Measurements from ENCODE around the gene UBR3. TPM values are rescaled to one million over a fixed set of nuclear protein-coding genes. Genes with fewer than 3 reads are reported as not detected.
"Not testable (repeated sequence)": the region's sequence is repeated elsewhere in the genome, so short reads cannot be mapped to it uniquely, and the experiment has no call there.

UBR3 gene, protein sequence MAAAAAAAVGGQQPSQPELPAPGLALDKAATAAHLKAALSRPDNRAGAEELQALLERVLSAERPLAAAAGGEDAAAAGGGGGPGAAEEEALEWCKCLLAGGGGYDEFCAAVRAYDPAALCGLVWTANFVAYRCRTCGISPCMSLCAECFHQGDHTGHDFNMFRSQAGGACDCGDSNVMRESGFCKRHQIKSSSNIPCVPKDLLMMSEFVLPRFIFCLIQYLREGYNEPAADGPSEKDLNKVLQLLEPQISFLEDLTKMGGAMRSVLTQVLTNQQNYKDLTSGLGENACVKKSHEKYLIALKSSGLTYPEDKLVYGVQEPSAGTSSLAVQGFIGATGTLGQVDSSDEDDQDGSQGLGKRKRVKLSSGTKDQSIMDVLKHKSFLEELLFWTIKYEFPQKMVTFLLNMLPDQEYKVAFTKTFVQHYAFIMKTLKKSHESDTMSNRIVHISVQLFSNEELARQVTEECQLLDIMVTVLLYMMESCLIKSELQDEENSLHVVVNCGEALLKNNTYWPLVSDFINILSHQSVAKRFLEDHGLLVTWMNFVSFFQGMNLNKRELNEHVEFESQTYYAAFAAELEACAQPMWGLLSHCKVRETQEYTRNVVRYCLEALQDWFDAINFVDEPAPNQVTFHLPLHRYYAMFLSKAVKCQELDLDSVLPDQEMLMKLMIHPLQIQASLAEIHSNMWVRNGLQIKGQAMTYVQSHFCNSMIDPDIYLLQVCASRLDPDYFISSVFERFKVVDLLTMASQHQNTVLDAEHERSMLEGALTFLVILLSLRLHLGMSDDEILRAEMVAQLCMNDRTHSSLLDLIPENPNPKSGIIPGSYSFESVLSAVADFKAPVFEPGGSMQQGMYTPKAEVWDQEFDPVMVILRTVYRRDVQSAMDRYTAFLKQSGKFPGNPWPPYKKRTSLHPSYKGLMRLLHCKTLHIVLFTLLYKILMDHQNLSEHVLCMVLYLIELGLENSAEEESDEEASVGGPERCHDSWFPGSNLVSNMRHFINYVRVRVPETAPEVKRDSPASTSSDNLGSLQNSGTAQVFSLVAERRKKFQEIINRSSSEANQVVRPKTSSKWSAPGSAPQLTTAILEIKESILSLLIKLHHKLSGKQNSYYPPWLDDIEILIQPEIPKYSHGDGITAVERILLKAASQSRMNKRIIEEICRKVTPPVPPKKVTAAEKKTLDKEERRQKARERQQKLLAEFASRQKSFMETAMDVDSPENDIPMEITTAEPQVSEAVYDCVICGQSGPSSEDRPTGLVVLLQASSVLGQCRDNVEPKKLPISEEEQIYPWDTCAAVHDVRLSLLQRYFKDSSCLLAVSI (N-terminal part only)
- 10 to 100 TPM; 67.3 to 76.4 TPM for total RNA-seq
- long read RNA-seq, full-length matches to known transcripts = 4 of 13 reads
- long read RNA-seq, partial matches to known transcripts = 8 of 13 reads
- long read RNA-seq, other reads (novel, unspliced or antisense) = 1 of 13 reads

DNA sequence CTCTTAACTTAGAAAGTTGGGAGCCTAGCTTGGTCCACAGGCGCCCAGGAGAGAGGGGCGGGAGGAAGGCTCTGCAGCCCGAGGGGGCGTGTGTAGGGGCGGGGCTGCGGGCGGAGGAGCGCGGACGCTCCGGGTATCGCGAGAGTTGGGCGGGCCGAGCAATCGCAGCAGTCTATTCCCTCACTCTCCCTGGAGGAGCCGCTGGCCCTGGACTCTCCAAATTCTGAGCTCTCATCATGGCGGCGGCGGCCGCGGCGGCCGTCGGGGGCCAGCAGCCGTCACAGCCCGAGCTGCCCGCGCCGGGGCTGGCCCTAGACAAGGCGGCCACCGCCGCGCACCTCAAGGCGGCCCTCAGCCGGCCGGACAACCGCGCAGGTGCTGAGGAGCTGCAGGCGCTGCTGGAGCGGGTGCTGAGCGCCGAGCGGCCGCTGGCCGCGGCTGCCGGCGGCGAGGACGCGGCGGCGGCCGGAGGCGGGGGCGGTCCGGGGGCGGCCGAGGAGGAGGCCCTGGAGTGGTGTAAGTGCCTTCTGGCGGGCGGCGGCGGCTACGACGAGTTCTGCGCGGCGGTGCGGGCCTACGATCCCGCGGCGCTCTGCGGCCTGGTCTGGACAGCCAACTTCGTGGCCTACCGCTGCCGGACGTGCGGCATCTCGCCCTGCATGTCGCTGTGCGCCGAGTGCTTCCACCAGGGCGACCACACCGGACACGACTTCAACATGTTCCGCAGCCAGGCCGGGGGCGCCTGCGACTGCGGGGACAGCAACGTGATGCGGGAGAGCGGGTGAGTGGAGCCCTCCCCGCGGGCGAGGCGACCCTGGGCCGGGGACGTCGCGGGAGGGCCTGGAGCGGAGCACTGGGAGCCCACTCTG, at the start of gene UBR3:
Gene UBR3, plus strand, starts transcription at position 183 of the 869 bp plus-strand sequence. Its CDS starts 54 bp downstream, at position 237.
- intact Hi-C loops (cut with DNase I) = loop anchor here (5.0 kb wide), 2 partner anchors 50 to 100 kb away; no protein-coding TSS in a partner anchor
- peak; percentile 92 to 94 for ATAC-seq

GRCh38 chr2:169778446-169778845, 48.8 kb upstream of the UBR3 start:
- intact Hi-C loops (cut with DNase I) = no loop called here
- no peak for DNase-seq
- ATAC-seq = no peak

More for the DNA sequence above, at the start of gene UBR3:
- DNase-seq = peak; percentile 96

- intact Hi-C loops (cut with DNase I) = no loop called here
- no peak for DNase-seq
- no peak for ATAC-seq
Measured at GRCh38 chr2:169781249-169782013, 45.8 kb upstream of the UBR3 start.

DNA sequence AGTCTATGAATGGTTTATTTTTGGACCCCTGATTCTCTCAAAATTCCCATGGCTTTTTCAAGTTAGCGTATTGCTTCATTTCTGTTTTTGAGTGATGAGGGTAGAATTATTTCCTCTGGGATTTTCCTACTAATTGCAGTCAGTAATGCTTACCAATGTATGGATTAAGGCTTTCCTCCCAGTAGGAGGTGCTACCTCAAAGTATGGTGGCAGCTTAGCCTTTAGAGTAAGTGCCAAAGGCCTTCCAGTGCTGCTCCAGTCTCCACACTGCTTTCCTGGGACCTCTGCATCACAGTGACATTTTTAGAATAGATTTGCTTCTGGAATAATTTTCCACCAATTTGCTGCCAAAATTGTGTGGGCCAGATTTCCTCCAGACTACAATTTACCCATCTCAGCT, 44.7 kb upstream of the UBR3 start:
- no peak for DNase-seq
- intact Hi-C loops (cut with DNase I) = no loop called here
- ATAC-seq = no peak

- DNase-seq = no peak
- intact Hi-C loops (cut with DNase I) = loop anchor here in 1 of 2 donors (10.0 kb wide), 1 partner anchor 266 kb away; no protein-coding TSS in a partner anchor
- no peak for ATAC-seq
Measured at GRCh38 chr2:169790581-169790980, 36.7 kb upstream of the UBR3 start.

GRCh38 chr2:169795181-169795580, 32.1 kb upstream of the UBR3 start:
- intact Hi-C loops (cut with DNase I) = loop anchor here in 1 of 2 donors (10.0 kb wide), 1 partner anchor 270 kb away; no protein-coding TSS in a partner anchor
- ATAC-seq = no peak
- no peak for DNase-seq

DNA sequence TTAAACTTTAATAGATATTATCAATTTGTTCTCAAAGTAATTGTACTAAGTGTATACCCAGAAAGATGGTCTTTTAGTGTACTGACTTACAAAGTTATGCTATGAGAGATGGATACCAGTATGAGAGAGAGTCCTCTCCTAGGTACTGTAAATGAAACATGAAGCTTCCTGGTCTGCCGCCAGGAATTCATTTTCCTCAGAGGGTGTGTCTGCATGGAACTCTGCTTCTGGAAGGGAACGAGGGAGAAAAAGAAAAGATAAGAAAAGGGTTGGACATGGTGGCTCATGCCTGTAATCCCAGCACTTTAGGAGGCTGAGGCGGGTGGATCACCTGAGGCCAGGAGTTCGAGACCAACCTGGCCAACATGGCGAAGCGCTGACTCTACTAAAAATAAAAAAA, 30.8 kb upstream of the UBR3 start:
- ATAC-seq = no peak
- intact Hi-C loops (cut with DNase I) = loop anchor here in 1 of 2 donors (10.0 kb wide), 1 partner anchor 272 kb away; no protein-coding TSS in a partner anchor

GRCh38 chr2:169797601-169798000, 29.7 kb upstream of the UBR3 start:
- no peak for DNase-seq
- intact Hi-C loops (cut with DNase I) = loop anchor here in 1 of 2 donors (10.0 kb wide), 1 partner anchor 273 kb away; no protein-coding TSS in a partner anchor
- ATAC-seq = no peak

More for the DNA sequence above, 30.8 kb upstream of the UBR3 start:
- DNase-seq = no peak

DNA sequence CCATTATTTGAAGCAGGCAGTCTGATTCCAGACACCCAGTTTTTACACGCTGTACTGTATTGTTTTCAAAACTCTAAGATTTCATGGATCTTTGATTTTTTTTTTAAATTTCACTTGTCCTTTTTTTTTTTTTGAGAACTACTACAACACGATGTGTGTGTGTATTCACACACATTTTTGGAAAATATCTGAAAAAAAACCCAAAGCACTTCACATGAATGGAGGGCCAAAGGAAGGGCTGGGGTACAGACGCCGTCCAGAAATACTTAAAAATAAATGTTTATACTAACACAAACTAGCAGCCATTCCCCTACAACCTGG, 28.9 kb upstream of the UBR3 start:
- DNase-seq = no peak
- no peak for ATAC-seq
- intact Hi-C loops (cut with DNase I) = loop anchor here in 1 of 2 donors (10.0 kb wide), 1 partner anchor 274 kb away; no protein-coding TSS in a partner anchor

GRCh38 chr2:169798718-169799592, 28.3 kb upstream of the UBR3 start, which contains the start of gene SSB:
SSB (plus strand) TSS chr2:169798871; CDS start chr2:169800961, 2,090 bp downstream.
- peak; percentile 100 for ATAC-seq
- intact Hi-C loops (cut with DNase I) = loop anchor here in 1 of 2 donors (10.0 kb wide), 1 partner anchor 274 kb away; no protein-coding TSS in a partner anchor
- DNase-seq = peak; percentile 96

DNA sequence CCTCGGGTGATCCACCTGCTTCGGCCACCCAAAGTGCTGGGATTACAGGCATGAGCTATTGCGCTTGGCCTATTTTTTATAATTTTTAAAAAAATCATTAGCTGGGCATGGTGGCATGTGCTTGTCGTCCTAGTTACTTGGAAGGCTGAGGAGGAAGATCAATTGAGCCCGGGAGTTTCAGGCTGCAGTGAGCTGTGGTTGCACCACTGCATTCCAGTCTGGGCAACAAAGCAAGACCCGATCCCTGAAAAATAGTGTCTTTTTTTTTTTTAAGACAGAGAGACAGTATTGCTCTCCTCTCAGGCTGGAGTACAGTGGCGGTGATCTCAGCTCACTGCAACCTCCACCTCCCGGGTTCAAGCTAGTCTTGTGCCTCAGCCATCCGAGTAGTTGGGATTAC, 23.8 kb upstream of the UBR3 start:
- DNase-seq = no peak

DNA sequence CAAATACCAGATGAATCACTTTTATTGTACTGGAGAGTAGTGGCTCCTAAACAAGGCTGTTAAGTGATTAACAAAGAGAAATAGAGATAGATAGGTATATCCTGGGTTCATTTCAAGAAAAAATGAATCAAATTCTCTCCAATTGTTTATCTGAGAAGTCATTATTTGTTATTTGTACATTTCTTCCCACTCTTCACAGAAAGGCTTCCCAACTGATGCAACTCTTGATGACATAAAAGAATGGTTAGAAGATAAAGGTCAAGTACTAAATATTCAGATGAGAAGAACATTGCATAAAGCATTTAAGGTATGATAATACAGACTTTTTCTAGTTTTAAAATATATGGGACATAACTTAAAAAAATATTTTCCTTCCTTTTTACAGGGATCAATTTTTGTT, 20.7 kb upstream of the UBR3 start:
- intact Hi-C loops (cut with DNase I) = no loop called here
- DNase-seq = no peak
- ATAC-seq = no peak

More for the DNA sequence above, 23.8 kb upstream of the UBR3 start:
- ATAC-seq = no peak
- intact Hi-C loops (cut with DNase I) = no loop called here

- DNase-seq (no peak), ATAC-seq (peak in 1 of 2 donors; percentile 50)
Measured at GRCh38 chr2:169808221-169808620, 19.0 kb upstream of the UBR3 start.

GRCh38 chr2:169815849-169816248, 11.4 kb upstream of the UBR3 start:
- no peak for DNase-seq
- no peak for ATAC-seq
- intact Hi-C loops (cut with DNase I) = no loop called here

More at GRCh38 chr2:169808221-169808620, 19.0 kb upstream of the UBR3 start:
- intact Hi-C loops (cut with DNase I) = no loop called here

GRCh38 chr2:169816961-169817360, 10.3 kb upstream of the UBR3 start:
- intact Hi-C loops (cut with DNase I); DNase-seq; ATAC-seq: not testable (repeated sequence)

- ATAC-seq; DNase-seq; intact Hi-C loops (cut with DNase I): not testable (repeated sequence)
Measured at GRCh38 chr2:169817369-169817768, 9.9 kb upstream of the UBR3 start.

All from left cardiac atrium (tissue), 4 donors.